GM19238 (cell line): ENCODE data around the gene OR13C3.
"Not testable (repeated sequence)": the region's sequence is repeated elsewhere in the genome, so short reads cannot be mapped to it uniquely, and the experiment has no call there.

Experiments
- DNase-seq: peaks from one replicate; pipeline ENCODE4 v3.0.0; 2011; ENCODE audit warnings: low spot score; ENCODE audit not compliant: insufficient read length

The OR13C3 gene

GRCh38 chr9:104536756-104537155, at the start of gene OR13C3:
Gene OR13C3 (minus strand): TSS chr9:104536856. CDS start chr9:104536723, 133 bp downstream.
- no peak for DNase-seq

GRCh38 chr9:104580562-104580961, 43.9 kb upstream of the OR13C3 start:
- no peak for DNase-seq

DNA sequence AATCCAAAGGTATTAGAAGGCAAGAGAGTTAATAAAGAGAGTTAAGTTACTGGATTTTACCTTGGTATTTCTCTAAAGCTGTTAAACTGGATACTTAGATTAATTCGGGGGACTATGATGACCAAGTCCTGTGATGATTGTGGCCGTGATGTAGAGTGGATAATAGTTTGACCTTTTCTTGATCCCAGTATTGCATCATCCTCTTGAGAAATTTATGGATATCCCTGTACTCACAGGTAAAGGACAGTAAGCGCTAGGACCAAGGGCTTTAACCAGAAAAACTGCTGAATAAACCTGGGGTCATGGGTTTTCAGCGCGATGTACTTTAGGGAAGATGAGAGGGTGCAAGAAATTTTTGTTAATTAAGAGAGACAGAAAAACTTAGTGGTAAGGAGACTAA, 40.6 kb upstream of the OR13C3 start:
- DNase-seq: no peak

GRCh38 chr9:104575456-104575855, 38.8 kb upstream of the OR13C3 start:
- no peak for DNase-seq

DNA sequence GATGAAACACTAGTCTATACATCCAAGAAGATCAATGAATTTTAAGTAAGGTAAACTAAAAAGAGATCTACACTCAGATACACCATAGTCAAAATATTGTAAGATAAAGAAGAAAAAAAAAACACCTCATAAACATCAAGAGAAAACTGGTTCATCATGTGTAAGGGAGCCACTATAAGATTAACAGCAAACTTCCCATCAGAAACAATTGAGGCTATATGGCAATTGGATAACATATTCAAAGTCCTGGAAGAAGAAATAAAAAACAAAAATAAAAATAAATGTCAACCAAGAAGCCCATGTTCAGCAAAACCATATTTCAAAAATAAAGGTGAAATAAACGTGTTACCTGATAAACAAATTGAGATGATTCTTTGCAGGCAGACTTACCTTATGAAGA, 36.0 kb upstream of the OR13C3 start:
- DNase-seq: no peak

GRCh38 chr9:104568868-104569267, 32.2 kb upstream of the OR13C3 start, which contains the start of gene OR13C8:
Gene OR13C8 (plus strand): TSS chr9:104569168. CDS start chr9:104569168, 0 bp downstream.
- no peak for DNase-seq

- DNase-seq: no peak
These were observed 27.7 kb upstream of the OR13C3 start for GRCh38 chr9:104564358-104564757.

GRCh38 chr9:104556830-104557634, 20.4 kb upstream of the OR13C3 start:
- DNase-seq: no peak

GRCh38 chr9:104555521-104555920, 18.9 kb upstream of the OR13C3 start:
- no peak for DNase-seq

GRCh38 chr9:104553261-104553660, 16.6 kb upstream of the OR13C3 start:
- DNase-seq: no peak

DNA sequence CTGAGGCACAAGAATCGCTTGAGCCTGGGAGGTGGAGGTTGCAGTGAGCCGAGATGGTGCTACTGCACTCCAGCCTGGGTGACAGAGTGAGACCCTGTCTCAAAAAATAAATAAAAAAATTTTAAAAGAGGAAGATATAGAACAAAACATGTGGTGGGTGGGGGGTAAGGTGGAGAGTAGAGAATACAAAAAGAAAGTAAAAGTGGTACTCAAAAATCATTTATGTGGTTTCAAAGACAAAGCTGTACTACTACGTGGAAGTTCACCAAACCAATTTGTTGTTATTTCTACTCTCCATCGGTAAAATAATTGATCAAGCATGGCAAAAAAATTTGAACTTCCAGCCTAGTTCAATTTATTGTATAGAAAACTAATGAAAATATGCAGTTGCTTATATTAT, 8.0 kb upstream of the OR13C3 start:
- no peak for DNase-seq

- DNase-seq: no peak
These were observed 2.6 kb upstream of the OR13C3 start for GRCh38 chr9:104539275-104539674.

DNA sequence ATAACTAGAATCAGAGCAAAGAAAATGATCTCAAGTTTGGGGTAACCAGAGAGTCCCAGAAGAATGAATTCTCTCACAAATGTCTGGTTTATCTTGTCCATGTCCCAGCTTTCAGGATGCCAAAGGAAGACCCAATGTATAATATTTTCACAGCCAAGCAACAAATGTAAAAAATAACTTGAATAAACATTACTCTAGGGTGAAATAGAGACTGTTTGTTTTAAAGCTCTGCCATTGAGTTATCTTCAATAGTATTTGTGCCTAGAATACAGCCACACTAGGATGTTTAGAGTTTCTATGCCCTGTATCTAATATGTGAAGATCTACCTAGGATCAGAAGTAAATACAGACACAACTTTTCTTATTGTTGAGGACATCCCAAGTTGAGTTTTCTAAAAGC, 9.5 kb downstream of the OR13C3 start, which contains the start of gene OR13C4:
Gene OR13C4 (minus strand): TSS at position 101 of the 400 bp plus-strand sequence. CDS start 0 bp downstream, at position 101.
- no peak for DNase-seq

GRCh38 chr9:104520241-104520640, 16.4 kb downstream of the OR13C3 start:
- not testable (repeated sequence) for DNase-seq

DNA sequence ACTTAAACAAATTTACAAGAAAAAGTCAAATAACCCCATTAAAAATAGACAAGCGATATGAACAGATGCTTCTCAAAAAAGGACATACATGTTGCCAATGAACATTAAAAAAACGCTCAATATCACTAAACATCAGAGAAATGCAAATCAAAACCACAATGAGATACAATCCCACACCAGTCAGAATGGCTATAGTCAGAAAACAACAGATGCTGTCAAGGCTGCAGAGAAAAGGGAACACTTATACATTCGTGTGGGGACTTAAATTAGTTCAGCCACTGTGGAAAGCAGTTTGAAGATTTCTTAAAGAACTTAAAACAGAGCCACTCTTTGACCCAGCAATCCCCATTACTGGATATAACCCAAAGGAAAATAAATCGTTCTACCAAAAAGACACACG, 21.8 kb downstream of the OR13C3 start:
- no peak for DNase-seq

- DNase-seq: no peak
These were observed 30.1 kb downstream of the OR13C3 start for GRCh38 chr9:104506565-104506964.

DNA sequence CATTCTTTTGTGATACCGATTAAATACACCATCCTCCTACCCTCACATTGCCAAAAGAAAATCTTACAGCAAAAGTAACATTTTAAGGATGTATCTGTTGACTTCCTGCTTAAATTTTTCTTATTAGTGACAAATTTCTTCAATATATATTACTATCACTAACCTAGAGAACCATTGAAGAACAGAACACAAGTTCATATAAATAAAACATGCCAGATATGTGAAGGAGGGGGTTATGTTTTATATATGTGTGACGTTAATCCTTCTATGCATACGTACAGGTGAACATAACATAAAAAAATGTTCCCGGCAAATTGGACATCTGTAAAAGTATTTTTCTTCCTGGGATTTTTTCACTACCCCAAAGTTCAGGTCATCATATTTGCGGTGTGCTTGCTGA, 32.7 kb downstream of the OR13C3 start, which contains the start of gene OR13F1:
Gene OR13F1 (plus strand): TSS at position 301 of the 400 bp plus-strand sequence. CDS start 0 bp downstream, at position 301.
- no peak for DNase-seq

DNA sequence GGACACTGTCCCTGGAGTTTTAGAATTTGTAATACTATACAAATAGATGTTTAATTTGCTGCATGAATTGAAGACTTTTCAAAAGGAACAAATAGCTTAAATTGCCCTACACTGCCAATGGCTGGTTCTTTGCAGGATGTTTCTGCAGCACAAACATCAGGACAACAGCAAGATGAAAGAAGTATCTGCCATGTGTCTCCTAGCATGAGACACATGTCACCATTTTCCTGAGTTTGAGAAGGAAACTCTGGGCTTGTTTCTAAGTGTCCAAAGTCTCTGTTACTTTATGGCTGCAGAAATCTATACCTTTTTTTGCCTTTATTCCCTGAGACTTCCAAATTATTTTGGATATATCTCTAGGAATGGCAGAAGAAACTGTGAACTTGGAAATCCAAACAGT, 33.2 kb downstream of the OR13C3 start:
- no peak for DNase-seq

DNA sequence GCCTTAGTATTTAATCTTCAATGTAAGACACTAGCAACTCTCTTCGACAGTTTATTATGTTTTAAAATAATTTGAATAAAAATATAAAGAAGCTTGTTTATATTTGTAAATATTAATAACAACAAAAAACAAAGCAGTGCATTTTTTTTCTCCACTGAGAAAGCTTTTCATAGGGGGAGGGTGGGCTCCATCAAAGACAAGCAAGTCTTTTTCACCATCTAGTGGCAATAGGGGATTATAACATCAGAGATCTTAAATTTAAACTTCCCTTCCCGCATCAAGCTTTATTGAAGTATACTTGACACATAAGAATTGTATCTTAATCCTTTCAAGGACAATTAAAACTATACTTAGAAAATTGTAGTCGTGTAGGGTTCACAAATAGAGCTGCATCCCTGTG, 41.8 kb downstream of the OR13C3 start:
- DNase-seq: no peak
